HEK293 (cell line): ENCODE data around the gene BCDIN3D.

ENCODE experiments used
- CTCF ChIA-PET: fragments of 350-600 bp; formaldehyde crosslinking; extraction: SDS; loops from one replicate; lab custom pipeline; 2021; ENCODE audit warnings: antibody characterized with exemption; lab: Yijun Ruan, JAX
- POLR2A ChIA-PET: fragments of 300-600 bp; formaldehyde crosslinking; extraction: SDS; loops from one replicate; lab custom pipeline; 2020; ENCODE audit warnings: antibody characterized with exemption, inconsistent platforms; lab: Yijun Ruan, JAX
- H3K27ac ChIP-seq: fragments of 200-500 bp; sonication (Bioruptor generic); 2 replicates; pipeline ENCODE4 v1.5.1; 2014; ENCODE audit warnings: low read depth, low read length, control low read depth, inconsistent platforms; ENCODE audit errors: extremely low read depth
- H3K36me3 ChIP-seq, 2 experiments: fragments of 200-500 bp in 1 of 2; sonication (Bioruptor generic) in 1 of 2; 1 replicate in 1 of 2; 2 replicates in 1 of 2; pipeline ENCODE4 v1.5.1; 2014 to 2017; ENCODE audit warnings: inconsistent platforms in 2 of 2, low read length in 2 of 2; ENCODE audit not compliant: control insufficient read depth in 2 of 2, insufficient read depth in 1 of 2
- H3K4me1 ChIP-seq: fragments of 200-500 bp; sonication (Bioruptor generic); 2 replicates; pipeline ENCODE4 v1.5.1; 2014; ENCODE audit warnings: mild to moderate bottlenecking, low read length, inconsistent platforms; ENCODE audit not compliant: control insufficient read depth, insufficient read depth
- H3K4me3 ChIP-seq: 2 replicates; pipeline ENCODE4 v1.5.1; 2011; ENCODE audit warnings: low read depth, mild to moderate bottlenecking, control low read depth, low read length, moderate library complexity
- H3K9me3 ChIP-seq: fragments of 200-500 bp; sonication (Bioruptor generic); 2 replicates; pipeline ENCODE4 v1.5.1; 2014; ENCODE audit warnings: low read depth, low read length, inconsistent platforms; ENCODE audit not compliant: control insufficient read depth, insufficient read depth
- IKZF3 ChIP-seq: fragments of 450-650 bp; IDR thresholded peaks from 2 replicates; pipeline ENCODE4 v1.5.0; 2018; ENCODE audit warnings: missing biosample characterization, mild to moderate bottlenecking, missing genetic modification characterization, moderate library complexity
- OSR2 ChIP-seq: fragments of 450-650 bp; formaldehyde crosslinking; IDR thresholded peaks from 2 replicates; pipeline ENCODE4 v1.5.1; 2016; ENCODE audit warnings: missing biosample characterization, missing genetic modification characterization
- REST ChIP-seq: fragments of 450-650 bp; formaldehyde crosslinking; IDR thresholded peaks from 2 replicates; pipeline ENCODE4 v1.5.1; 2016; ENCODE audit warnings: missing biosample characterization, missing genetic modification characterization
- SALL2 ChIP-seq: fragments of 450-650 bp; formaldehyde crosslinking; IDR thresholded peaks from 2 replicates; pipeline ENCODE4 v1.5.0; 2017; ENCODE audit warnings: missing biosample characterization, mild to moderate bottlenecking, missing genetic modification characterization, borderline replicate concordance
- ZNF341 ChIP-seq: fragments of 450-650 bp; formaldehyde crosslinking; IDR thresholded peaks from 2 replicates; pipeline ENCODE4; 2016; ENCODE audit warnings: low read depth, missing biosample characterization, missing genetic modification characterization
- ZNF354C ChIP-seq: fragments of 450-650 bp; formaldehyde crosslinking; IDR thresholded peaks from 2 replicates; pipeline ENCODE4 v1.5.1; 2016; ENCODE audit warnings: missing biosample characterization, missing genetic modification characterization, low read depth, borderline replicate concordance
- ZNF394 ChIP-seq: fragments of 450-650 bp; formaldehyde crosslinking; IDR thresholded peaks from 2 replicates; pipeline ENCODE4 v1.5.1; 2016; ENCODE audit warnings: missing biosample characterization, missing genetic modification characterization, mild to moderate bottlenecking, moderate library complexity, borderline replicate concordance
- ZNF426 ChIP-seq: fragments of 450-650 bp; formaldehyde crosslinking; IDR thresholded peaks from 2 replicates; pipeline ENCODE4 v1.5.1; 2017; ENCODE audit warnings: missing biosample characterization, missing genetic modification characterization, mild to moderate bottlenecking, inconsistent platforms, moderate library complexity
- ZNF521 ChIP-seq: fragments of 450-650 bp; formaldehyde crosslinking; IDR thresholded peaks from 2 replicates; pipeline ENCODE4 v1.5.1; 2017; ENCODE audit warnings: missing biosample characterization, mild to moderate bottlenecking, missing genetic modification characterization
- ZNF561 ChIP-seq: fragments of 450-650 bp; IDR thresholded peaks from 2 replicates; pipeline ENCODE4 v1.5.1; 2018; ENCODE audit warnings: missing biosample characterization, missing genetic modification characterization, borderline replicate concordance
- ZNF571 ChIP-seq: fragments of 450-650 bp; formaldehyde crosslinking; IDR thresholded peaks from 2 replicates; pipeline ENCODE4 v1.5.0; 2017; ENCODE audit warnings: missing biosample characterization, missing genetic modification characterization
- ZNF707 ChIP-seq: fragments of 450-650 bp; formaldehyde crosslinking; IDR thresholded peaks from 2 replicates; pipeline ENCODE4 v1.5.1; 2016; ENCODE audit warnings: missing biosample characterization, missing genetic modification characterization
- TF ChIP-seq, protein P1 (sequence below): fragments of 450-650 bp; formaldehyde crosslinking; IDR thresholded peaks from 2 replicates; pipeline ENCODE4 v1.5.1; 2016; ENCODE audit warnings: missing biosample characterization, missing genetic modification characterization, low read depth
- TF ChIP-seq, protein P2 (sequence below): fragments of 450-650 bp; formaldehyde crosslinking; IDR thresholded peaks from 2 replicates; pipeline ENCODE4 v1.5.1; 2016; ENCODE audit warnings: missing biosample characterization, missing genetic modification characterization
- TF ChIP-seq, protein P3 (sequence below): IDR thresholded peaks from 2 replicates; pipeline ENCODE4 v1.6.1; 2011; ENCODE audit warnings: mild to moderate bottlenecking, low read depth, low read length, borderline replicate concordance
- TF ChIP-seq, protein P4 (sequence below): fragments of 450-650 bp; formaldehyde crosslinking; IDR thresholded peaks from 2 replicates; pipeline ENCODE4 v1.5.1; 2017; ENCODE audit warnings: missing biosample characterization, missing genetic modification characterization
- TF ChIP-seq, protein P5 (sequence below): fragments of 450-650 bp; formaldehyde crosslinking; IDR thresholded peaks from 2 replicates; pipeline ENCODE4 v1.5.1; 2017; ENCODE audit warnings: missing biosample characterization, missing genetic modification characterization

Gene BCDIN3D

DNA sequence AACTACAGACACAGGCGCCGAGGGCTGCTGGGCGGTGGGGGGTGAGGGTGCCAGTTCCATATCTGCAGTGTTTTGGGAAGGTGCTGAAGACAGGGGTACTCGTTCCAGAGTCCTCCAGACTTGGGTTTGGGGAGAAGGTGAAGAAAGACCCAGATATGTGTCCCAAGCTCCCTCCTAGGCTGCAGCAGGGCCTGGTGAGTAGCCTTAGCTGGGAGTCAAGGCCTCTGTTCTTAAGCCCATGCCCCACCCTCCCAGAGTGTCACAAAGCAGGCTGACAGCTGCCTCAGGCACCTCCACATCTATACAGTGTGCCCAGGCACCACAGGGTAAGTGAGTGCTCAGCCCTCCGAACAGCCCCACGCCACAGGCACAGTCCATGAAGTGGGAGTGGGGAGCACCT, 19.0 kb downstream of the BCDIN3D start (continued):
- TF ChIP-seq REST (tag by site-specific recombination) = no peak
- no peak for TF ChIP-seq ZNF426 (tag by site-specific recombination)
- TF ChIP-seq, protein P1, sequence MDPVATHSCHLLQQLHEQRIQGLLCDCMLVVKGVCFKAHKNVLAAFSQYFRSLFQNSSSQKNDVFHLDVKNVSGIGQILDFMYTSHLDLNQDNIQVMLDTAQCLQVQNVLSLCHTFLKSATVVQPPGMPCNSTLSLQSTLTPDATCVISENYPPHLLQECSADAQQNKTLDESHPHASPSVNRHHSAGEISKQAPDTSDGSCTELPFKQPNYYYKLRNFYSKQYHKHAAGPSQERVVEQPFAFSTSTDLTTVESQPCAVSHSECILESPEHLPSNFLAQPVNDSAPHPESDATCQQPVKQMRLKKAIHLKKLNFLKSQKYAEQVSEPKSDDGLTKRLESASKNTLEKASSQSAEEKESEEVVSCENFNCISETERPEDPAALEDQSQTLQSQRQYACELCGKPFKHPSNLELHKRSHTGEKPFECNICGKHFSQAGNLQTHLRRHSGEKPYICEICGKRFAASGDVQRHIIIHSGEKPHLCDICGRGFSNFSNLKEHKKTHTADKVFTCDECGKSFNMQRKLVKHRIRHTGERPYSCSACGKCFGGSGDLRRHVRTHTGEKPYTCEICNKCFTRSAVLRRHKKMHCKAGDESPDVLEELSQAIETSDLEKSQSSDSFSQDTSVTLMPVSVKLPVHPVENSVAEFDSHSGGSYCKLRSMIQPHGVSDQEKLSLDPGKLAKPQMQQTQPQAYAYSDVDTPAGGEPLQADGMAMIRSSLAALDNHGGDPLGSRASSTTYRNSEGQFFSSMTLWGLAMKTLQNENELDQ (tag by site-specific recombination) = no peak
- TF ChIP-seq, protein P2, sequence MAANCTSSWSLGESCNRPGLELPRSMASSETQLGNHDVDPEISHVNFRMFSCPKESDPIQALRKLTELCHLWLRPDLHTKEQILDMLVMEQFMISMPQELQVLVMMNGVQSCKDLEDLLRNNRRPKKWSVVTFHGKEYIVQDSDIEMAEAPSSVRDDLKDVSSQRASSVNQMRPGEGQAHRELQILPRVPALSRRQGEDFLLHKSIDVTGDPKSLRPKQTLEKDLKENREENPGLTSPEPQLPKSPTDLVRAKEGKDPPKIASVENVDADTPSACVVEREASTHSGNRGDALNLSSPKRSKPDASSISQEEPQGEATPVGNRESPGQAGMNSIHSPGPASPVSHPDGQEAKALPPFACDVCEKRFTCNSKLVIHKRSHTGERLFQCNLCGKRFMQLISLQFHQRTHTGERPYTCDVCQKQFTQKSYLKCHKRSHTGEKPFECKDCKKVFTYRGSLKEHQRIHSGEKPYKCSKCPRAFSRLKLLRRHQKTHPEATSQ = no peak
- no peak for TF ChIP-seq SALL2 (tag by site-specific recombination)
- TF ChIP-seq, protein P3, sequence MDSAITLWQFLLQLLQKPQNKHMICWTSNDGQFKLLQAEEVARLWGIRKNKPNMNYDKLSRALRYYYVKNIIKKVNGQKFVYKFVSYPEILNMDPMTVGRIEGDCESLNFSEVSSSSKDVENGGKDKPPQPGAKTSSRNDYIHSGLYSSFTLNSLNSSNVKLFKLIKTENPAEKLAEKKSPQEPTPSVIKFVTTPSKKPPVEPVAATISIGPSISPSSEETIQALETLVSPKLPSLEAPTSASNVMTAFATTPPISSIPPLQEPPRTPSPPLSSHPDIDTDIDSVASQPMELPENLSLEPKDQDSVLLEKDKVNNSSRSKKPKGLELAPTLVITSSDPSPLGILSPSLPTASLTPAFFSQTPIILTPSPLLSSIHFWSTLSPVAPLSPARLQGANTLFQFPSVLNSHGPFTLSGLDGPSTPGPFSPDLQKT = no peak

DNA sequence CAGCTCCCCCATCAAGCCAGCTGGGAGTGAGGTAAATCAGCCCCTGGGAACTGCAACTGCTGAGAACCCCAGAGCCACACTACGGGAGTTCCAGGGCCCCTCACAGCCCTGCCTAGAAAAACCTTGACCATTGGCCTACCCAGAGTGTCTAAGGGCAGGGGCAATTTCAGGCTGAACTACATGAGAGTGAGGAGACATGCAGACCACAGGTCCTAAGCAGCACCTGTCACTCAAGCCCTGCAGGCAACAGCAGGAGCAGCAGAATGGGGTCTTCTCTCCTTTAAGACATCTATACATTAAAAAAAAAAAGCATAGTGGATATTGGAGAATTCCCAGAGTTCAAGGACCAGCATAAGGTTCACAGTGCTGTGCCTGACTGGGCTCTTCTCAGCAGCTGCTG, 19.6 kb downstream of the BCDIN3D start:
- ChIA-PET POLR2A (no interaction called here), CTCF (interaction anchor here (0.7 kb wide), 1 partner anchor 225 kb away, joined by 3 read pairs; no protein-coding TSS in a partner anchor)
- peaks cover 15% of the 10 kb centered on the region; the same call in 1 of the 2 replicates for H3K4me1 ChIP-seq
- no peaks in the 10 kb centered on the region for H3K9me3 ChIP-seq
- peaks cover 4 to 32% of the 10 kb centered on the region in 2 experiments; a peak in 2 of 3 replicates for H3K36me3 ChIP-seq
- no peak overlapping the region for H3K27ac ChIP-seq
- H3K4me3 ChIP-seq = no peak overlapping the region
- no peak for TF ChIP-seq ZNF394 (tag by site-specific recombination)
- no peak for TF ChIP-seq ZNF521 (tag by site-specific recombination)
- TF ChIP-seq, protein P4, sequence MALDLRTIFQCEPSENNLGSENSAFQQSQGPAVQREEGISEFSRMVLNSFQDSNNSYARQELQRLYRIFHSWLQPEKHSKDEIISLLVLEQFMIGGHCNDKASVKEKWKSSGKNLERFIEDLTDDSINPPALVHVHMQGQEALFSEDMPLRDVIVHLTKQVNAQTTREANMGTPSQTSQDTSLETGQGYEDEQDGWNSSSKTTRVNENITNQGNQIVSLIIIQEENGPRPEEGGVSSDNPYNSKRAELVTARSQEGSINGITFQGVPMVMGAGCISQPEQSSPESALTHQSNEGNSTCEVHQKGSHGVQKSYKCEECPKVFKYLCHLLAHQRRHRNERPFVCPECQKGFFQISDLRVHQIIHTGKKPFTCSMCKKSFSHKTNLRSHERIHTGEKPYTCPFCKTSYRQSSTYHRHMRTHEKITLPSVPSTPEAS (tag by site-specific recombination) = no peak
- TF ChIP-seq IKZF3 (tag by site-specific recombination) = no peak
- no peak for TF ChIP-seq ZNF571 (tag by site-specific recombination)
- TF ChIP-seq, protein P5, sequence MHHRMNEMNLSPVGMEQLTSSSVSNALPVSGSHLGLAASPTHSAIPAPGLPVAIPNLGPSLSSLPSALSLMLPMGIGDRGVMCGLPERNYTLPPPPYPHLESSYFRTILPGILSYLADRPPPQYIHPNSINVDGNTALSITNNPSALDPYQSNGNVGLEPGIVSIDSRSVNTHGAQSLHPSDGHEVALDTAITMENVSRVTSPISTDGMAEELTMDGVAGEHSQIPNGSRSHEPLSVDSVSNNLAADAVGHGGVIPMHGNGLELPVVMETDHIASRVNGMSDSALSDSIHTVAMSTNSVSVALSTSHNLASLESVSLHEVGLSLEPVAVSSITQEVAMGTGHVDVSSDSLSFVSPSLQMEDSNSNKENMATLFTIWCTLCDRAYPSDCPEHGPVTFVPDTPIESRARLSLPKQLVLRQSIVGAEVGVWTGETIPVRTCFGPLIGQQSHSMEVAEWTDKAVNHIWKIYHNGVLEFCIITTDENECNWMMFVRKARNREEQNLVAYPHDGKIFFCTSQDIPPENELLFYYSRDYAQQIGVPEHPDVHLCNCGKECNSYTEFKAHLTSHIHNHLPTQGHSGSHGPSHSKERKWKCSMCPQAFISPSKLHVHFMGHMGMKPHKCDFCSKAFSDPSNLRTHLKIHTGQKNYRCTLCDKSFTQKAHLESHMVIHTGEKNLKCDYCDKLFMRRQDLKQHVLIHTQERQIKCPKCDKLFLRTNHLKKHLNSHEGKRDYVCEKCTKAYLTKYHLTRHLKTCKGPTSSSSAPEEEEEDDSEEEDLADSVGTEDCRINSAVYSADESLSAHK = no peak
- no peak for TF ChIP-seq OSR2
- TF ChIP-seq ZNF707 (tag by site-specific recombination) = no peak
- TF ChIP-seq ZNF561 (tag by site-specific recombination) = no peak
- no peak for TF ChIP-seq ZNF341 (tag by site-specific recombination)
- no peak for TF ChIP-seq ZNF354C
